KMS-11 (cell line): Measurements from ENCODE around the gene CHAT.

Experiments used
- H2AFZ ChIP-seq: fragments of 200-600 bp; sonication (generic); 2 replicates; pipeline ENCODE4 v1.6.1; 2016; ENCODE audit warnings: antibody characterized with exemption, mixed run types, low read depth
- H3K27ac ChIP-seq: fragments of 200-600 bp; sonication (generic); 2 replicates; pipeline ENCODE4 v1.6.1; 2016; ENCODE audit warnings: mild to moderate bottlenecking, mixed run types
- H3K27me3 ChIP-seq: fragments of 200-600 bp; sonication (generic); 2 replicates; pipeline ENCODE4 v1.6.1; 2017; ENCODE audit warnings: mild to moderate bottlenecking, low read depth, mixed run types, moderate library complexity; ENCODE audit not compliant: insufficient read depth
- H3K36me3 ChIP-seq: fragments of 200-600 bp; sonication (generic); 2 replicates; pipeline ENCODE4 v1.6.1; 2017; ENCODE audit warnings: mild to moderate bottlenecking, mixed run types; ENCODE audit not compliant: insufficient read depth
- H3K4me1 ChIP-seq: fragments of 200-600 bp; sonication (generic); 2 replicates; pipeline ENCODE4 v1.6.1; 2016; ENCODE audit warnings: mild to moderate bottlenecking, low read depth, mixed run types; ENCODE audit not compliant: poor library complexity, severe bottlenecking
- H3K4me2 ChIP-seq: fragments of 200-600 bp; sonication (generic); 2 replicates; pipeline ENCODE4 v1.7.0; 2016; ENCODE audit warnings: mild to moderate bottlenecking, mixed run types
- H3K4me3 ChIP-seq: fragments of 200-600 bp; sonication (generic); IDR thresholded peaks from 2 replicates; pipeline ENCODE4 v1.6.1; 2017; ENCODE audit warnings: low read depth, low read length, mixed read lengths; ENCODE audit not compliant: insufficient read depth
- H3K79me2 ChIP-seq: fragments of 200-600 bp; sonication (generic); 2 replicates; pipeline ENCODE4 v1.6.1; 2016; ENCODE audit warnings: low read depth, mixed run types; ENCODE audit not compliant: insufficient read depth
- H3K9ac ChIP-seq: fragments of 200-600 bp; sonication (generic); 2 replicates; pipeline ENCODE4 v1.6.1; 2016; ENCODE audit warnings: mild to moderate bottlenecking, mixed run types
- H4K20me1 ChIP-seq: fragments of 200-600 bp; sonication (generic); 2 replicates; pipeline ENCODE4 v1.6.1; 2016; ENCODE audit warnings: mild to moderate bottlenecking, mixed run types; ENCODE audit not compliant: insufficient read depth
- CTCF ChIP-seq: fragments of 200-600 bp; sonication (generic); conservative IDR thresholded peaks from 2 replicates; pipeline ENCODE4 v1.6.1; 2017; ENCODE audit warnings: low read depth, mild to moderate bottlenecking, antibody characterized with exemption, low read length, moderate library complexity, mixed read lengths

CHAT gene

GRCh38 chr10:49651039-49651835, 37.4 kb downstream of the CHAT start:
- Histone ChIP-seq H4K20me1 (no peaks in the 10 kb centered on the region), H3K4me2 (no peak overlapping the region), H3K4me3 (no peak overlapping the region), H3K36me3 (no peaks in the 10 kb centered on the region), H3K27ac (no peak overlapping the region), H2AFZ (no peak overlapping the region), H3K4me1 (no peaks in the 10 kb centered on the region), H3K9ac (no peak overlapping the region), H3K79me2 (no peaks in the 10 kb centered on the region), H3K27me3 (no peaks in the 10 kb centered on the region)
- no peak for TF ChIP-seq CTCF

- Histone ChIP-seq H3K4me2 (no peak overlapping the region), H3K27ac (no peak overlapping the region), H3K4me3 (no peak overlapping the region), H2AFZ (no peak overlapping the region), H3K9ac (no peak overlapping the region), H4K20me1 (no peaks in the 10 kb centered on the region), H3K79me2 (no peaks in the 10 kb centered on the region), H3K27me3 (no peaks in the 10 kb centered on the region), H3K4me1 (peaks cover 2% of the 10 kb centered on the region), H3K36me3 (no peaks in the 10 kb centered on the region)
- TF ChIP-seq CTCF: no peak
Observed at GRCh38 chr10:49651917-49652316, 38.1 kb downstream of the CHAT start.

GRCh38 chr10:49652421-49653272, 38.8 kb downstream of the CHAT start:
- H3K79me2 ChIP-seq: no peaks in the 10 kb centered on the region
- H3K36me3 ChIP-seq: no peaks in the 10 kb centered on the region
- H3K4me1 ChIP-seq: peaks cover 9% of the 10 kb centered on the region
- H3K27me3 ChIP-seq: no peaks in the 10 kb centered on the region
- H3K4me3 ChIP-seq: no peak overlapping the region
- no peak overlapping the region for H3K27ac ChIP-seq
- H4K20me1 ChIP-seq: no peaks in the 10 kb centered on the region
- H3K9ac ChIP-seq: no peak overlapping the region
- TF ChIP-seq CTCF: no peak
- H2AFZ ChIP-seq: no peak overlapping the region
- no peak overlapping the region for H3K4me2 ChIP-seq

GRCh38 chr10:49653273-49653929, 39.6 kb downstream of the CHAT start:
- no peak overlapping the region for H3K27ac ChIP-seq
- no peak overlapping the region for H3K4me3 ChIP-seq
- no peak for TF ChIP-seq CTCF
- H3K9ac ChIP-seq: no peak overlapping the region
- no peaks in the 10 kb centered on the region for H3K79me2 ChIP-seq
- H2AFZ ChIP-seq: no peak overlapping the region
- H3K27me3 ChIP-seq: no peaks in the 10 kb centered on the region
- no peaks in the 10 kb centered on the region for H3K36me3 ChIP-seq
- no peak overlapping the region for H3K4me2 ChIP-seq
- H3K4me1 ChIP-seq: peaks cover 14% of the 10 kb centered on the region
- H4K20me1 ChIP-seq: no peaks in the 10 kb centered on the region
